Neuronal stem cell (in vitro differentiated cells): ENCODE data around the gene TSHZ2.

Source experiments
- DNase-seq: peaks from one replicate; pipeline ENCODE4 v3.0.0-alpha.2; 2013; ENCODE audit warnings: low spot score
- H2AFZ ChIP-seq: one replicate; pipeline ENCODE4 v1.6.1; 2013; ENCODE audit warnings: mild to moderate bottlenecking, low read length, inconsistent platforms
- H2AK5ac ChIP-seq: 2 replicates; pipeline ENCODE4 v1.6.1; 2013; ENCODE audit warnings: low read depth, mild to moderate bottlenecking, inconsistent platforms, low read length, moderate library complexity, mixed read lengths
- H2BK120ac ChIP-seq: 2 replicates; pipeline ENCODE4 v1.6.1; 2013; ENCODE audit warnings: low read depth, mild to moderate bottlenecking, inconsistent platforms, low read length, moderate library complexity, mixed read lengths
- H2BK12ac ChIP-seq: one replicate; pipeline ENCODE4 v1.6.1; 2013; ENCODE audit warnings: low read length, inconsistent platforms
- H2BK15ac ChIP-seq: 2 replicates; pipeline ENCODE4 v1.6.1; 2013; ENCODE audit warnings: mild to moderate bottlenecking, low read length, inconsistent platforms, mixed read lengths
- H2BK5ac ChIP-seq: one replicate; pipeline ENCODE4 v1.6.1; 2013; ENCODE audit warnings: inconsistent platforms, mild to moderate bottlenecking, low read length, moderate library complexity
- H3K14ac ChIP-seq: one replicate; pipeline ENCODE4 v1.6.1; 2013; ENCODE audit warnings: low read length, inconsistent platforms
- H3K18ac ChIP-seq: 2 replicates; pipeline ENCODE4 v1.6.1; 2013; ENCODE audit warnings: low read length, inconsistent platforms
- H3K23ac ChIP-seq: 2 replicates; pipeline ENCODE4 v1.6.1; 2013; ENCODE audit warnings: low read depth, mild to moderate bottlenecking, mixed read lengths, low read length, inconsistent platforms; ENCODE audit not compliant: poor library complexity
- H3K27ac ChIP-seq: replicated peaks from 3 replicates; pipeline ENCODE4 v1.5.1; 2013; ENCODE audit warnings: low read length, inconsistent platforms
- H3K27me3 ChIP-seq, 3 experiments: 2 replicates each; pipeline ENCODE4 v1.6.1; 2013; ENCODE audit warnings: low read length in 3 of 3, mild to moderate bottlenecking in 2 of 3, inconsistent platforms in 1 of 3, low read depth in 1 of 3, mixed read lengths in 1 of 3, moderate library complexity in 1 of 3; ENCODE audit not compliant: control insufficient read depth in 3 of 3, insufficient read depth in 3 of 3
- H3K36me3 ChIP-seq, 2 donors: replicated peaks in 1 of 2; 2 replicates each; pipeline ENCODE4 v1.6.1; 2013; ENCODE audit warnings: low read length in 2 of 2; ENCODE audit not compliant: control insufficient read depth in 2 of 2, insufficient read depth in 2 of 2
- H3K4ac ChIP-seq: 2 replicates; pipeline ENCODE4 v1.6.1; 2013; ENCODE audit warnings: inconsistent platforms, mild to moderate bottlenecking, low read length, moderate library complexity
- H3K4me1 ChIP-seq, 2 donors: 1 replicate in 1 of 2; 2 replicates in 1 of 2; pipeline ENCODE4 v1.6.1; 2013; ENCODE audit warnings: low read length in 2 of 2, low read depth in 1 of 2; ENCODE audit not compliant: control insufficient read depth in 2 of 2, insufficient read depth in 1 of 2
- H3K4me2 ChIP-seq: one replicate; pipeline ENCODE4 v1.6.1; 2013; ENCODE audit warnings: mild to moderate bottlenecking, low read length, inconsistent platforms; ENCODE audit not compliant: insufficient read depth, poor library complexity, severe bottlenecking
- H3K4me3 ChIP-seq, 2 donors: 2 replicates each; pipeline ENCODE4 v1.5.1; 2013; ENCODE audit warnings: low read length in 2 of 2, mild to moderate bottlenecking in 2 of 2, inconsistent platforms in 1 of 2, moderate library complexity in 1 of 2
- H3K79me1 ChIP-seq: one replicate; pipeline ENCODE4 v1.6.1; 2013; ENCODE audit warnings: low read depth, mild to moderate bottlenecking, inconsistent platforms, low read length, moderate library complexity
- H3K9ac ChIP-seq: one replicate; pipeline ENCODE4 v1.6.1; 2013; ENCODE audit warnings: mild to moderate bottlenecking, low read depth, low read length, inconsistent platforms; ENCODE audit not compliant: poor library complexity
- H3K9me3 ChIP-seq, 2 donors: replicated peaks in 1 of 2; 2 replicates each; pipeline versions ENCODE3 to v1.6.1; 2013; ENCODE audit warnings: low read length in 2 of 2, mild to moderate bottlenecking in 2 of 2, inconsistent platforms in 1 of 2, low read depth in 1 of 2, mixed read lengths in 1 of 2, moderate library complexity in 1 of 2; ENCODE audit not compliant: control insufficient read depth in 2 of 2, insufficient read depth in 1 of 2
- H4K8ac ChIP-seq: one replicate; pipeline ENCODE4 v1.6.1; 2013; ENCODE audit warnings: low read depth, mild to moderate bottlenecking, inconsistent platforms, low read length, moderate library complexity
- H4K91ac ChIP-seq: one replicate; pipeline ENCODE4 v1.6.1; 2013; ENCODE audit warnings: low read length, low read depth, mild to moderate bottlenecking, inconsistent platforms; ENCODE audit not compliant: poor library complexity
- WGBS, 2 donors: extraction: QIAGEN DNeasy Blood & Tissue Kit; methylation state at CpG; one replicate each; pipeline ENCODE4 v1.1.7; 2013; ENCODE audit warnings: missing lambda C conversion rate in 2 of 2, mixed read lengths in 1 of 2; ENCODE audit not compliant: insufficient read length in 2 of 2, insufficient replicate concordance in 1 of 2; ENCODE audit errors: extremely low coverage in 2 of 2; 5-methylcytosine and 5-hydroxymethylcytosine counted together

The TSHZ2 gene

DNA sequence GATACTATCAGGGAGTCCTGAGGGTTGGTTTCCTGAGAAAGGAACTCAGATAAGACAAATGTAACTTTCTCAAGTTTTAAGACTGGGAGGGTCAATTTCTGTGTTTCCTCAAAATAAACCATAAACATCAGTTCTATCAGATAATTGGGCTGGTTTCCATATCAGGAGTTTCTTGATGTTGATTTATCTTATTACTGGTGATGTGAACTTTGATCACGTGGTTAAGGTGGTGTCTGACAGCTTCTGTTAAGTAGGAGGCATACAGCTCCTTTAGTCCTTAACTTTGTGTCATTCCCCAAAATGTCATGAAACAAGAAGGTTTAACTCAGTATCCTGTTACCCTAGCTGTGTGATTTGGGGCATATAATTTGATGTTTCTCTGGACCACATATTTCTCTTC lies 476.3 kb downstream of the TSHZ2 start:
- no peak overlapping the region for H3K27ac ChIP-seq
- H3K36me3 ChIP-seq = no peaks in the 10 kb centered on the region
- H3K4me2 ChIP-seq = no peak overlapping the region
- H3K18ac ChIP-seq = no peak overlapping the region
- no peak overlapping the region for H3K4me3 ChIP-seq
- H2BK12ac ChIP-seq = no peak overlapping the region
- no CpG with 5 or more reads among the region's 1 CpG for WGBS, 2 donors
- H2BK5ac ChIP-seq = no peak overlapping the region
- H3K14ac ChIP-seq = no peak overlapping the region
- H2AK5ac ChIP-seq = no peak overlapping the region
- peaks cover 9 to 11% of the 10 kb centered on the region in 2 donors for H3K4me1 ChIP-seq
- no peaks in the 10 kb centered on the region for H3K79me1 ChIP-seq
- H3K27me3 ChIP-seq = no peaks in the 10 kb centered on the region
- DNase-seq = no peak
- H2AFZ ChIP-seq = no peak overlapping the region
- no peak overlapping the region for H4K8ac ChIP-seq
- H2BK15ac ChIP-seq = no peak overlapping the region
- no peak overlapping the region for H3K23ac ChIP-seq
- no peak overlapping the region for H3K9ac ChIP-seq
- H2BK120ac ChIP-seq = no peak overlapping the region
- peaks cover 0 to 18% of the 10 kb centered on the region in 2 donors for H3K9me3 ChIP-seq
- H3K4ac ChIP-seq = no peak overlapping the region
- no peak overlapping the region for H4K91ac ChIP-seq

DNA sequence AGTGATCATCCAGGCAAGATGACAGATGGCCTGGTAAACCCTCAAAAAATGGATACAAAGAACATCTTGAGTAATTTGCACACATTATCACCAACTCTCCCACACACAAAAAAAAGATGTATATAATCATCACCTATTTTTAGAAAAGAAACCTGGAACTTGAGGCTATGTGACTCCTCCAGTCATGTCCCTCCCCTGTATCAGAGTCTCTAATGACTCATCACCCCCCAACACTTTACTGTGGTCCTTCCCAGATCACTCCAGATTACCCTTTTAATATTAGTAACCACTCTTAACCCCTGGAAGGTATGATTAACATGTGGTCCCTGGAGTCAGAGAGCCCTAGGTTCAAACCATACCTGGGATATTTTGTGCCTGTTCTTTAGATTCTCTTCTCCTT lies 476.7 kb downstream of the TSHZ2 start:
- H2AK5ac ChIP-seq = no peak overlapping the region
- H4K91ac ChIP-seq = no peak overlapping the region
- no peak overlapping the region for H3K18ac ChIP-seq
- H3K4me3 ChIP-seq = no peak overlapping the region
- H3K9ac ChIP-seq = no peak overlapping the region
- H3K4me2 ChIP-seq = no peak overlapping the region
- peaks cover 0 to 18% of the 10 kb centered on the region in 2 donors for H3K9me3 ChIP-seq
- H3K4me1 ChIP-seq = peaks cover 9 to 11% of the 10 kb centered on the region in 2 donors
- no peaks in the 10 kb centered on the region for H3K27me3 ChIP-seq
- no peak overlapping the region for H3K4ac ChIP-seq
- H3K14ac ChIP-seq = no peak overlapping the region
- H3K27ac ChIP-seq = no peak overlapping the region
- no peak overlapping the region for H4K8ac ChIP-seq
- DNase-seq = no peak
- H2BK12ac ChIP-seq = no peak overlapping the region
- no peaks in the 10 kb centered on the region for H3K36me3 ChIP-seq
- H3K23ac ChIP-seq = no peak overlapping the region
- H3K79me1 ChIP-seq = no peaks in the 10 kb centered on the region
- H2AFZ ChIP-seq = no peak overlapping the region
- no peak overlapping the region for H2BK5ac ChIP-seq
- H2BK120ac ChIP-seq = no peak overlapping the region
- no peak overlapping the region for H2BK15ac ChIP-seq

DNA sequence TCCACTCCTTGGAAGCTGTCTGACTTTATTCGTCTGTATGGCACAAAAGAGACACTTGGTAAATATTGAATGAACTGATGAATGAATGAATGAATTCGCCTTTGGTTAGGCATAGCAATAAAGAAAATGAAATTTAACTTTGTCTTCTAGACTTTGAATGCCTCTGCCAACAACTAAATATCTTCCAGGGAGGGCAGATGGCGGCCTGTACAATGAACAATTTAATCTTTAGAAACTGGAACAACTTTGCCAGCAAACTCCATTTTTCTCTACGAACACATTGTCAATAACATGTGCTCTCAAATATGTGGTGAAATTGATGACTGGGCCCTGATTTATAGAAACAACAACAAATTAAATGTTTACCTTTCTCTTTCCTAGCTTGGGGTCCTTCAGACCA lies 480.9 kb downstream of the TSHZ2 start:
- no peaks in the 10 kb centered on the region for H3K36me3 ChIP-seq
- H2BK5ac ChIP-seq = no peak overlapping the region
- H3K23ac ChIP-seq = no peak overlapping the region
- H3K27me3 ChIP-seq = no peaks in the 10 kb centered on the region
- H3K79me1 ChIP-seq = no peaks in the 10 kb centered on the region
- H3K4ac ChIP-seq = no peak overlapping the region
- H3K4me3 ChIP-seq = no peak overlapping the region
- H2BK12ac ChIP-seq = no peak overlapping the region
- no peak overlapping the region for H2BK120ac ChIP-seq
- no peak overlapping the region for H4K91ac ChIP-seq
- WGBS, 2 donors = no CpG with 5 or more reads among the region's 4 CpGs
- H3K4me2 ChIP-seq = no peak overlapping the region
- H3K14ac ChIP-seq = no peak overlapping the region
- no peaks in the 10 kb centered on the region for H3K4me1 ChIP-seq
- H3K27ac ChIP-seq = no peak overlapping the region
- H3K18ac ChIP-seq = no peak overlapping the region
- H2AK5ac ChIP-seq = no peak overlapping the region
- no peak overlapping the region for H3K9ac ChIP-seq
- no peak overlapping the region for H2BK15ac ChIP-seq
- no peak overlapping the region for H4K8ac ChIP-seq
- H3K9me3 ChIP-seq = peaks cover 4 to 23% of the 10 kb centered on the region in 2 donors
- H2AFZ ChIP-seq = no peak overlapping the region
- DNase-seq = no peak

GRCh38 chr20:53454675-53455276 lies 482.6 kb downstream of the TSHZ2 start:
- Histone ChIP-seq H3K27ac (no peak overlapping the region), H3K4me3 (no peak overlapping the region), H2AK5ac (no peak overlapping the region), H2BK15ac (no peak overlapping the region), H3K4ac (no peak overlapping the region), H3K4me2 (no peak overlapping the region), H2AFZ (no peak overlapping the region), H3K27me3 (no peaks in the 10 kb centered on the region), H3K23ac (no peak overlapping the region), H4K8ac (no peak overlapping the region), H3K36me3 (no peaks in the 10 kb centered on the region), H3K18ac (no peak overlapping the region), H3K9me3 (peaks cover 4 to 6% of the 10 kb centered on the region in 2 donors), H3K4me1 (no peaks in the 10 kb centered on the region), H4K91ac (no peak overlapping the region), H3K14ac (no peak overlapping the region), H2BK12ac (no peak overlapping the region), H2BK5ac (no peak overlapping the region), H3K9ac (no peak overlapping the region), H3K79me1 (no peaks in the 10 kb centered on the region), H2BK120ac (no peak overlapping the region)
- no peak for DNase-seq
- WGBS, 2 donors = no CpG with 5 or more reads among the region's 6 CpGs
